ENCODE data around the gene NCAM2.

NCAM2 gene

GRCh38 chr21:21232320-21232719, 234.1 kb downstream of the NCAM2 start:
- no peaks in the 10 kb centered on the region for H3K36me3 ChIP-seq (ENCODE audit: insufficient read depth, low read length)
- H3K27me3 ChIP-seq (ENCODE audit: control insufficient read depth in 1 of 2, insufficient read depth in 2 of 2, low read length in 2 of 2) = no peaks in the 10 kb centered on the region
- H3K4me3 ChIP-seq (ENCODE audit: low read depth in 1 of 2, low read length in 2 of 2) = no peak overlapping the region
- H3K9me3 ChIP-seq (ENCODE audit: low read length) = no peaks in the 10 kb centered on the region
- no peaks in the 10 kb centered on the region for H3K4me1 ChIP-seq (ENCODE audit: insufficient read depth, low read length)
- no peak overlapping the region for H3K27ac ChIP-seq (ENCODE audit: low read depth, low read length)
- no peak overlapping the region for H3K9ac ChIP-seq (ENCODE audit: low read length)

DNA sequence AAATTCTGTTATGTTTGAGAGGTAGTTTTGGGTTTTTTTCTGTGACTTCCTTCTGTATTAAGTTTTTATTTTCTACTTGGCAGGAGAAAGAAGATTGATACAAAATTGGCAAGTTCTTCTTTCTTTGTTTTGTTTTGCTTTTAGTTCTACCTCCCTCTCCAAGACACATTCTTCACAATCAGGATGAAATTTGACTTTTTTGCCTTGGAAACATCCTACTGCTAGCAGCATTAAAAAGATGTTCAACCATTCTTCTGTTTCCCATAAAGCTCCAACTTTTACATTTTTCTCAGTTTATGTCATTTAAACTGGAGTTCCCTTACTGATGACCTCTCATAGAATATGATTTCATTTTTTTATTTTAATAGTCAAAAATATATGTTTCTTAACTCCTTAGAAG, 234.8 kb downstream of the NCAM2 start:
- Histone ChIP-seq H3K9ac (ENCODE audit: low read length) (no peak overlapping the region), H3K4me1 (ENCODE audit: insufficient read depth, low read length) (no peaks in the 10 kb centered on the region), H3K27ac (ENCODE audit: low read depth, low read length) (no peak overlapping the region), H3K36me3 (ENCODE audit: insufficient read depth, low read length) (no peaks in the 10 kb centered on the region), H3K9me3 (ENCODE audit: low read length) (no peaks in the 10 kb centered on the region), H3K4me3 (ENCODE audit: low read depth in 1 of 2, low read length in 2 of 2) (no peak overlapping the region), H3K27me3 (ENCODE audit: control insufficient read depth in 1 of 2, insufficient read depth in 2 of 2, low read length in 2 of 2) (no peaks in the 10 kb centered on the region)

- H3K4me3 ChIP-seq (ENCODE audit: low read depth in 1 of 2, low read length in 2 of 2) = no peak overlapping the region
- no peak overlapping the region for H3K27ac ChIP-seq (ENCODE audit: low read depth, low read length)
- no peaks in the 10 kb centered on the region for H3K27me3 ChIP-seq (ENCODE audit: control insufficient read depth in 1 of 2, insufficient read depth in 2 of 2, low read length in 2 of 2)
- no peaks in the 10 kb centered on the region for H3K9me3 ChIP-seq (ENCODE audit: low read length)
- no peak overlapping the region for H3K9ac ChIP-seq (ENCODE audit: low read length)
- no peaks in the 10 kb centered on the region for H3K36me3 ChIP-seq (ENCODE audit: insufficient read depth, low read length)
- H3K4me1 ChIP-seq (ENCODE audit: insufficient read depth, low read length) = no peaks in the 10 kb centered on the region
These were observed 238.8 kb downstream of the NCAM2 start for GRCh38 chr21:21236996-21237395.

- Histone ChIP-seq H3K4me1 (ENCODE audit: insufficient read depth, low read length) (no peaks in the 10 kb centered on the region), H3K27me3 (ENCODE audit: control insufficient read depth in 1 of 2, insufficient read depth in 2 of 2, low read length in 2 of 2) (no peaks in the 10 kb centered on the region), H3K36me3 (ENCODE audit: insufficient read depth, low read length) (no peaks in the 10 kb centered on the region), H3K4me3 (ENCODE audit: low read depth in 1 of 2, low read length in 2 of 2) (no peak overlapping the region), H3K9me3 (ENCODE audit: low read length) (no peaks in the 10 kb centered on the region), H3K9ac (ENCODE audit: low read length) (no peak overlapping the region), H3K27ac (ENCODE audit: low read depth, low read length) (no peak overlapping the region)
These were observed 240.6 kb downstream of the NCAM2 start for GRCh38 chr21:21238629-21239400.

DNA sequence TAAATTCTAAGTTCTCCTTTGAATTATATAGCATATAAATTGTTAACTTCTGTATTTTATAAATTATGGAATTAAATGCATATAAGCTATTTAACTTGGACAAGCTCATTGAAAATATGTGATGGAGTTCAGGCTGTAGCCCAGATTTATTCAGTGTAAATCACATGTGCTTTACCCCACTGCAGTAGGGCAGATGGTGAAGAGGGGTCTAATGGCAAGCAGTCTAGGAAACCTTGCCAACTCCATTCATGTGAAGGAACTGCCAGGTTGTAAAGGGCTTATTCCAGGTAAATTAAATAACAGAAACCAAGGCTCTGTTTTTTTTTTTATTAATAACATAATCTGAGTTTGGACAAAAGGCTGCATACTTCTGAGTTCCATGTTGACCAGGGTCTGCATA, 243.2 kb downstream of the NCAM2 start:
- Histone ChIP-seq H3K9ac (ENCODE audit: low read length) (no peak overlapping the region), H3K27me3 (ENCODE audit: control insufficient read depth in 1 of 2, insufficient read depth in 2 of 2, low read length in 2 of 2) (no peaks in the 10 kb centered on the region), H3K27ac (ENCODE audit: low read depth, low read length) (no peak overlapping the region), H3K9me3 (ENCODE audit: low read length) (no peaks in the 10 kb centered on the region), H3K36me3 (ENCODE audit: insufficient read depth, low read length) (no peaks in the 10 kb centered on the region), H3K4me1 (ENCODE audit: insufficient read depth, low read length) (no peaks in the 10 kb centered on the region), H3K4me3 (ENCODE audit: low read depth in 1 of 2, low read length in 2 of 2) (no peak overlapping the region)

- Histone ChIP-seq H3K27ac (ENCODE audit: low read depth, low read length) (no peak overlapping the region), H3K4me1 (ENCODE audit: insufficient read depth, low read length) (no peaks in the 10 kb centered on the region), H3K9me3 (ENCODE audit: low read length) (no peaks in the 10 kb centered on the region), H3K9ac (ENCODE audit: low read length) (no peak overlapping the region), H3K27me3 (ENCODE audit: control insufficient read depth in 1 of 2, insufficient read depth in 2 of 2, low read length in 2 of 2) (no peaks in the 10 kb centered on the region), H3K4me3 (ENCODE audit: low read depth in 1 of 2, low read length in 2 of 2) (no peak overlapping the region), H3K36me3 (ENCODE audit: insufficient read depth, low read length) (no peaks in the 10 kb centered on the region)
These were observed 247.8 kb downstream of the NCAM2 start for GRCh38 chr21:21246007-21246406.

- Histone ChIP-seq H3K27ac (ENCODE audit: low read depth, low read length) (no peak overlapping the region), H3K4me3 (ENCODE audit: low read depth in 1 of 2, low read length in 2 of 2) (no peak overlapping the region), H3K36me3 (ENCODE audit: insufficient read depth, low read length) (no peaks in the 10 kb centered on the region), H3K27me3 (ENCODE audit: control insufficient read depth in 1 of 2, insufficient read depth in 2 of 2, low read length in 2 of 2) (no peaks in the 10 kb centered on the region), H3K9me3 (ENCODE audit: low read length) (no peaks in the 10 kb centered on the region), H3K9ac (ENCODE audit: low read length) (no peak overlapping the region), H3K4me1 (ENCODE audit: insufficient read depth, low read length) (no peaks in the 10 kb centered on the region)
These were observed 249.2 kb downstream of the NCAM2 start for GRCh38 chr21:21247424-21247823.

DNA sequence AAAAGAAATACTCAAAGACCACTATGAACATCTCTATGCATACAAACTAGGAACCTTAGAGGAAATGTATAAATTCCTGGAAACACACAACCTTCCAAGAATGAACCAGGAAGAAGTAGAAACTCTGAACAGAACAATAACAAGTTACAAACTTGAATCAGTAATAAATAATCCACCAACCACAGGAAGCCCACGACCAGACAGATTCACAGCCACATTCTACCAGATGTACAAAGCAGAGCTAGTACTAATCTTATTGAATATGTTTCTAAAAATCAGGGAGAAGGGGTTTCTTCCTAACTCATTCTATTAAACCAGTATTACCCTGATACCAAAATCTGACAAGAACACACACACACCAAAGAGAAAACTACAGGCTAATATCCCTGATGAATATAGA, 263.8 kb downstream of the NCAM2 start:
- H3K27ac ChIP-seq (ENCODE audit: low read depth, low read length) = no peak overlapping the region
- no peaks in the 10 kb centered on the region for H3K27me3 ChIP-seq (ENCODE audit: control insufficient read depth in 1 of 2, insufficient read depth in 2 of 2, low read length in 2 of 2)
- no peaks in the 10 kb centered on the region for H3K4me1 ChIP-seq (ENCODE audit: insufficient read depth, low read length)
- H3K9ac ChIP-seq (ENCODE audit: low read length) = no peak overlapping the region
- no peaks in the 10 kb centered on the region for H3K9me3 ChIP-seq (ENCODE audit: low read length)
- no peaks in the 10 kb centered on the region for H3K36me3 ChIP-seq (ENCODE audit: insufficient read depth, low read length)
- no peak overlapping the region for H3K4me3 ChIP-seq (ENCODE audit: low read depth in 1 of 2, low read length in 2 of 2)

- Histone ChIP-seq H3K4me3 (ENCODE audit: low read depth in 1 of 2, low read length in 2 of 2) (no peak overlapping the region), H3K9ac (ENCODE audit: low read length) (no peak overlapping the region), H3K9me3 (ENCODE audit: low read length) (no peaks in the 10 kb centered on the region), H3K27me3 (ENCODE audit: control insufficient read depth in 1 of 2, insufficient read depth in 2 of 2, low read length in 2 of 2) (no peaks in the 10 kb centered on the region), H3K36me3 (ENCODE audit: insufficient read depth, low read length) (no peaks in the 10 kb centered on the region), H3K4me1 (ENCODE audit: insufficient read depth, low read length) (no peaks in the 10 kb centered on the region), H3K27ac (ENCODE audit: low read depth, low read length) (no peak overlapping the region)
These were observed 269.9 kb downstream of the NCAM2 start for GRCh38 chr21:21268061-21268471.

- H3K9me3 ChIP-seq (ENCODE audit: low read length) = no peaks in the 10 kb centered on the region
These were observed 270.7 kb downstream of the NCAM2 start for GRCh38 chr21:21268885-21269284.

GRCh38 chr21:21279193-21279901, 281.1 kb downstream of the NCAM2 start:
- Histone ChIP-seq H3K36me3 (ENCODE audit: insufficient read depth, low read length) (no peaks in the 10 kb centered on the region), H3K9ac (ENCODE audit: low read length) (no peak overlapping the region), H3K9me3 (ENCODE audit: low read length) (no peaks in the 10 kb centered on the region), H3K27me3 (ENCODE audit: control insufficient read depth in 1 of 2, insufficient read depth in 2 of 2, low read length in 2 of 2) (no peaks in the 10 kb centered on the region), H3K27ac (ENCODE audit: low read depth, low read length) (no peak overlapping the region), H3K4me1 (ENCODE audit: insufficient read depth, low read length) (no peaks in the 10 kb centered on the region), H3K4me3 (ENCODE audit: low read depth in 1 of 2, low read length in 2 of 2) (no peak overlapping the region)

More at GRCh38 chr21:21268885-21269284, 270.7 kb downstream of the NCAM2 start:
- Histone ChIP-seq H3K9ac (ENCODE audit: low read length) (no peak overlapping the region), H3K4me1 (ENCODE audit: insufficient read depth, low read length) (no peaks in the 10 kb centered on the region), H3K27ac (ENCODE audit: low read depth, low read length) (no peak overlapping the region), H3K36me3 (ENCODE audit: insufficient read depth, low read length) (no peaks in the 10 kb centered on the region), H3K4me3 (ENCODE audit: low read depth in 1 of 2, low read length in 2 of 2) (no peak overlapping the region), H3K27me3 (ENCODE audit: control insufficient read depth in 1 of 2, insufficient read depth in 2 of 2, low read length in 2 of 2) (no peaks in the 10 kb centered on the region)

- Histone ChIP-seq H3K36me3 (ENCODE audit: insufficient read depth, low read length) (no peaks in the 10 kb centered on the region), H3K4me3 (ENCODE audit: low read depth in 1 of 2, low read length in 2 of 2) (no peak overlapping the region), H3K4me1 (ENCODE audit: insufficient read depth, low read length) (no peaks in the 10 kb centered on the region), H3K27me3 (ENCODE audit: control insufficient read depth in 1 of 2, insufficient read depth in 2 of 2, low read length in 2 of 2) (no peaks in the 10 kb centered on the region), H3K27ac (ENCODE audit: low read depth, low read length) (no peak overlapping the region), H3K9me3 (ENCODE audit: low read length) (no peaks in the 10 kb centered on the region), H3K9ac (ENCODE audit: low read length) (no peak overlapping the region)
These were observed 285.6 kb downstream of the NCAM2 start for GRCh38 chr21:21283810-21284209.
